Nephron progenitor cell (in vitro differentiated cells): ENCODE data around the gene MUS81.

Source experiments
- DNase-seq: peaks from one replicate; pipeline ENCODE4 v3.0.0; 2021
- H3K27ac Mint-ChIP-seq: 2 replicates; pipeline ENCODE4 v1.8.0; 2021; ENCODE audit warnings: mild to moderate bottlenecking, moderate library complexity, mixed read lengths
- H3K27me3 Mint-ChIP-seq: 2 replicates; pipeline ENCODE4 v1.8.0; 2021; ENCODE audit warnings: mild to moderate bottlenecking, low read depth, mixed read lengths; ENCODE audit not compliant: poor library complexity
- H3K36me3 Mint-ChIP-seq: 2 replicates; pipeline ENCODE4 v1.8.0; 2021; ENCODE audit warnings: low read depth, mixed read lengths
- H3K4me1 Mint-ChIP-seq: 2 replicates; pipeline ENCODE4 v1.8.0; 2021; ENCODE audit warnings: mixed read lengths
- H3K4me3 Mint-ChIP-seq: 2 replicates; pipeline ENCODE4 v1.8.0; 2021; ENCODE audit warnings: mild to moderate bottlenecking, moderate library complexity, mixed read lengths
- H3K9me3 Mint-ChIP-seq: 2 replicates; pipeline ENCODE4 v1.8.0; 2021; ENCODE audit warnings: mild to moderate bottlenecking, moderate library complexity, mixed read lengths
- TF ChIP-seq, protein P1 (sequence below): fragments of 200-600 bp; sonication (generic); IDR thresholded peaks from 2 replicates; pipeline ENCODE4 v1.5.0; 2021; ENCODE audit warnings: antibody characterized with exemption

The MUS81 gene, protein sequence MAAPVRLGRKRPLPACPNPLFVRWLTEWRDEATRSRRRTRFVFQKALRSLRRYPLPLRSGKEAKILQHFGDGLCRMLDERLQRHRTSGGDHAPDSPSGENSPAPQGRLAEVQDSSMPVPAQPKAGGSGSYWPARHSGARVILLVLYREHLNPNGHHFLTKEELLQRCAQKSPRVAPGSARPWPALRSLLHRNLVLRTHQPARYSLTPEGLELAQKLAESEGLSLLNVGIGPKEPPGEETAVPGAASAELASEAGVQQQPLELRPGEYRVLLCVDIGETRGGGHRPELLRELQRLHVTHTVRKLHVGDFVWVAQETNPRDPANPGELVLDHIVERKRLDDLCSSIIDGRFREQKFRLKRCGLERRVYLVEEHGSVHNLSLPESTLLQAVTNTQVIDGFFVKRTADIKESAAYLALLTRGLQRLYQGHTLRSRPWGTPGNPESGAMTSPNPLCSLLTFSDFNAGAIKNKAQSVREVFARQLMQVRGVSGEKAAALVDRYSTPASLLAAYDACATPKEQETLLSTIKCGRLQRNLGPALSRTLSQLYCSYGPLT

GRCh38 chr11:65860278-65861164 is at the start of gene MUS81:
TSS of gene MUS81 (plus strand) at chr11:65860433. CDS start at chr11:65860754, 321 bp downstream.
- Mint-ChIP-seq H3K4me3 (peak within 1 kb of the TSS; percentile 87), H3K27me3 (peaks cover 11% of the 10 kb centered on the region), H3K36me3 (peaks cover 19% of the 10 kb centered on the region), H3K4me1 (peaks cover 46% of the 10 kb centered on the region), H3K9me3 (no peaks in the 10 kb centered on the region), H3K27ac (peak within 1 kb of the TSS; percentile 98)
- TF ChIP-seq, protein P1, sequence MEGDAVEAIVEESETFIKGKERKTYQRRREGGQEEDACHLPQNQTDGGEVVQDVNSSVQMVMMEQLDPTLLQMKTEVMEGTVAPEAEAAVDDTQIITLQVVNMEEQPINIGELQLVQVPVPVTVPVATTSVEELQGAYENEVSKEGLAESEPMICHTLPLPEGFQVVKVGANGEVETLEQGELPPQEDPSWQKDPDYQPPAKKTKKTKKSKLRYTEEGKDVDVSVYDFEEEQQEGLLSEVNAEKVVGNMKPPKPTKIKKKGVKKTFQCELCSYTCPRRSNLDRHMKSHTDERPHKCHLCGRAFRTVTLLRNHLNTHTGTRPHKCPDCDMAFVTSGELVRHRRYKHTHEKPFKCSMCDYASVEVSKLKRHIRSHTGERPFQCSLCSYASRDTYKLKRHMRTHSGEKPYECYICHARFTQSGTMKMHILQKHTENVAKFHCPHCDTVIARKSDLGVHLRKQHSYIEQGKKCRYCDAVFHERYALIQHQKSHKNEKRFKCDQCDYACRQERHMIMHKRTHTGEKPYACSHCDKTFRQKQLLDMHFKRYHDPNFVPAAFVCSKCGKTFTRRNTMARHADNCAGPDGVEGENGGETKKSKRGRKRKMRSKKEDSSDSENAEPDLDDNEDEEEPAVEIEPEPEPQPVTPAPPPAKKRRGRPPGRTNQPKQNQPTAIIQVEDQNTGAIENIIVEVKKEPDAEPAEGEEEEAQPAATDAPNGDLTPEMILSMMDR: peak; percentile 87
- DNase-seq: peak; percentile 97

GRCh38 chr11:65811764-65812475 is 48.3 kb upstream of the MUS81 start:
- H3K4me3 Mint-ChIP-seq: no peak overlapping the region
- peaks cover 11% of the 10 kb centered on the region for H3K36me3 Mint-ChIP-seq
- H3K27ac Mint-ChIP-seq: no peak overlapping the region
- TF ChIP-seq, protein P1: no peak
- peaks cover 40% of the 10 kb centered on the region for H3K27me3 Mint-ChIP-seq
- H3K4me1 Mint-ChIP-seq: peaks cover 20% of the 10 kb centered on the region
- no peak for DNase-seq
- no peaks in the 10 kb centered on the region for H3K9me3 Mint-ChIP-seq

GRCh38 chr11:65814131-65814985 is 45.9 kb upstream of the MUS81 start:
- DNase-seq: no peak
- Mint-ChIP-seq H3K27ac (no peak overlapping the region), H3K4me3 (no peak overlapping the region), H3K4me1 (peaks cover 29% of the 10 kb centered on the region), H3K27me3 (peaks cover 43% of the 10 kb centered on the region), H3K9me3 (no peaks in the 10 kb centered on the region), H3K36me3 (peaks cover 11% of the 10 kb centered on the region)
- TF ChIP-seq, protein P1: no peak

- H3K9me3 Mint-ChIP-seq: no peaks in the 10 kb centered on the region
- H3K27me3 Mint-ChIP-seq: peaks cover 38% of the 10 kb centered on the region
- peaks cover 29% of the 10 kb centered on the region for H3K4me1 Mint-ChIP-seq
- DNase-seq: no peak
- peaks cover 11% of the 10 kb centered on the region for H3K36me3 Mint-ChIP-seq
- TF ChIP-seq, protein P1: no peak
- H3K4me3 Mint-ChIP-seq: no peak overlapping the region
- no peak overlapping the region for H3K27ac Mint-ChIP-seq
These were observed 45.2 kb upstream of the MUS81 start for GRCh38 chr11:65814986-65815565.
